ENCODE measurements around the gene ZXDB. TPM values are rescaled to one million over a fixed set of nuclear protein-coding genes. Genes with fewer than 3 reads are reported as not detected.
"Not testable (repeated sequence)": the region's sequence is repeated elsewhere in the genome, so short reads cannot be mapped to it uniquely, and the experiment has no call there.

ZXDB gene
- total and polyA plus RNA-seq, 3 experiments from 2014 or later = 5.6 to 6.6 (median 6.5) TPM

DNA sequence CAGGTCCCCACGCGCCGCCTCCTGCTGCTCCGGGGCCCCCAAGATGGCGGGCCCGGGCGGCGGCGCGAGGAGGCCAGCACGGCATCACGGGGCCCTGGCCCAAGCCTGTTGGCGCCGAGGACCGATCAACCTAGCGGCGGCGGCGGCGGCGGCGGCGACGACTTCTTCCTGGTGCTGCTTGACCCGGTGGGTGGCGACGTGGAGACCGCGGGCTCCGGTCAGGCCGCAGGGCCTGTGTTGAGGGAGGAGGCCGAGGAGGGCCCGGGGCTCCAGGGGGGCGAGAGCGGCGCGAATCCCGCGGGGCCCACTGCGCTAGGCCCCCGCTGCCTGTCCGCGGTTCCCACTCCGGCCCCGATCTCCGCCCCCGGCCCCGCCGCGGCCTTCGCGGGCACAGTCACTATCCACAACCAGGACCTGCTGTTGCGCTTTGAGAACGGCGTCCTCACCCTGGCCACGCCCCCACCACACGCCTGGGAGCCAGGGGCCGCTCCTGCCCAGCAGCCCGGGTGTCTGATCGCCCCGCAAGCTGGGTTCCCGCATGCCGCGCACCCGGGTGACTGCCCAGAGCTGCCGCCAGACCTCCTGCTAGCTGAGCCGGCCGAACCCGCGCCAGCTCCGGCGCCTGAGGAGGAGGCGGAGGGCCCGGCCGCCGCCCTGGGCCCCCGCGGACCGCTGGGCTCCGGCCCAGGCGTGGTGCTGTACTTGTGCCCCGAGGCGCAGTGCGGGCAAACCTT lies 516 bp downstream of the ZXDB start:
- peaks cover 20% of the 10 kb centered on the region for H3K4me1 ChIP-seq (ENCODE audit: insufficient read depth, low read length)
- H3K9me3 ChIP-seq (ENCODE audit: low read length); H3K36me3 ChIP-seq (ENCODE audit: insufficient read depth, low read length); H3K27me3 ChIP-seq (ENCODE audit: insufficient read depth, low read length, poor library complexity, severe bottlenecking); H3K27me3 Mint-ChIP-seq; H3K9me3 Mint-ChIP-seq; CTCF ChIA-PET; POLR2A ChIA-PET: not testable (repeated sequence)
- peak overlapping the region; percentile 38 for H3K27ac ChIP-seq (ENCODE audit: low read depth, low read length)
- H3K4me3 ChIP-seq (ENCODE audit: low read length) = peak overlapping the region; percentile 49
- H3K27ac Mint-ChIP-seq = peak overlapping the region in 1 of 8 donors; percentile 69
- peak overlapping the region in 6 of 7 donors; percentile 23 to 83 (median 66) for H3K4me3 Mint-ChIP-seq
- peaks cover 32 to 56% (median 48%) of the 10 kb centered on the region in 3 donors for H3K4me1 Mint-ChIP-seq
- peaks cover 3 to 24% (median 7%) of the 10 kb centered on the region in 3 donors for H3K36me3 Mint-ChIP-seq
- peak in 4 of 5 donors; percentile 14 to 60 (median 50) for DNase-seq

DNA sequence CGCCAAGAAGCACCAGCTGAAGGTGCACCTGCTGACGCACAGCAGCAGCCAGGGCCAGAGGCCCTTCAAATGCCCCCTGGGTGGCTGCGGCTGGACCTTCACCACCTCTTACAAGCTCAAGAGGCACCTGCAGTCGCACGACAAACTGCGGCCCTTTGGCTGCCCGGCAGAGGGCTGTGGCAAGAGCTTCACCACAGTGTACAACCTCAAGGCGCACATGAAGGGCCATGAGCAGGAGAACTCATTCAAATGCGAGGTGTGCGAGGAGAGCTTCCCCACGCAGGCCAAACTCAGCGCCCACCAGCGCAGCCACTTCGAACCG lies 1.0 kb downstream of the ZXDB start:
- Mint-ChIP-seq H3K36me3 (peaks cover 3 to 28% (median 7%) of the 10 kb centered on the region in 3 donors), H3K4me1 (peaks cover 33 to 59% (median 53%) of the 10 kb centered on the region in 3 donors), H3K27ac (peak overlapping the region in 6 of 8 donors; percentile 24 to 75 (median 50)), H3K4me3 (peak overlapping the region; percentile 61 to 72 (median 67))
- DNase-seq = peak in 2 of 5 donors; percentile 2 to 48
- POLR2A ChIA-PET; H3K36me3 ChIP-seq (ENCODE audit: insufficient read depth, low read length); H3K27me3 ChIP-seq (ENCODE audit: insufficient read depth, low read length, poor library complexity, severe bottlenecking); H3K9me3 Mint-ChIP-seq; CTCF ChIA-PET; H3K9me3 ChIP-seq (ENCODE audit: low read length); H3K27me3 Mint-ChIP-seq: not testable (repeated sequence)
- peak overlapping the region; percentile 49 for H3K4me3 ChIP-seq (ENCODE audit: low read length)
- peak overlapping the region; percentile 38 for H3K27ac ChIP-seq (ENCODE audit: low read depth, low read length)
- peaks cover 20% of the 10 kb centered on the region for H3K4me1 ChIP-seq (ENCODE audit: insufficient read depth, low read length)

GRCh38 chrX:57595381-57595811 lies 3.6 kb downstream of the ZXDB start:
- H3K4me3 ChIP-seq (ENCODE audit: low read length) = no peak overlapping the region
- Mint-ChIP-seq H3K27ac (peak overlapping the region in 5 of 8 donors; percentile 8 to 91 (median 25)), H3K9me3 (peaks cover 0 to 2% (median 0%) of the 10 kb centered on the region in 5 donors), H3K36me3 (peaks cover 3 to 32% (median 7%) of the 10 kb centered on the region in 3 donors), H3K4me1 (peaks cover 35 to 73% (median 59%) of the 10 kb centered on the region in 3 donors), H3K27me3 (no peaks in the 10 kb centered on the region), H3K4me3 (peak overlapping the region; percentile 21 to 81 (median 70))
- H3K36me3 ChIP-seq (ENCODE audit: insufficient read depth, low read length) = no peaks in the 10 kb centered on the region
- H3K9me3 ChIP-seq (ENCODE audit: low read length) = no peaks in the 10 kb centered on the region
- POLR2A ChIA-PET = no interaction called here
- CTCF ChIA-PET = no interaction called here
- no peaks in the 10 kb centered on the region for H3K27me3 ChIP-seq (ENCODE audit: insufficient read depth, low read length, poor library complexity, severe bottlenecking)
- peaks cover 20% of the 10 kb centered on the region for H3K4me1 ChIP-seq (ENCODE audit: insufficient read depth, low read length)
- DNase-seq = peak in 1 of 5 donors; percentile 26
- no peak overlapping the region for H3K27ac ChIP-seq (ENCODE audit: low read depth, low read length)

DNA sequence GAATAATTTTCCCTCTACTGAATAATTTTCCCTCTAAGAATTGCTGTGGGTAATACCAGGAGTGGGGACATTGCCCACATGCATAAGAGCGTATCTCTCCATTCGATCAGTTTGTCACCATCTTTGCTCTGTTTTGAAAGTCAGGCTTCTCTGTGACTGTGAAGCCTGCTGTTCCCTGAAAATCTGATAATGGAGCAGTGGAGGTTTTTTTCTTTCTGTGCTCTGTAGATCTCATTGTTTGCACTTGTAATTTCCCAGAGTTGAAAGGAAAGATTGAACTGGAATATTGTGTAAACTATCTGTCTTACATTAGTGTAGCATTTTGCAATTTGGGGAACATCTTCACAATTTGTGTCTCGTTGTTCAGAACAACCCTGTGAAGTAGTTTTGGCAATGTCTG lies 4.3 kb downstream of the ZXDB start:
- no peaks in the 10 kb centered on the region for H3K36me3 ChIP-seq (ENCODE audit: insufficient read depth, low read length)
- Mint-ChIP-seq H3K27ac (peak overlapping the region in 2 of 8 donors; percentile 21 to 66), H3K4me1 (peaks cover 32 to 66% (median 52%) of the 10 kb centered on the region in 3 donors), H3K9me3 (peaks cover 0 to 2% (median 0%) of the 10 kb centered on the region in 5 donors), H3K36me3 (peaks cover 3 to 32% (median 7%) of the 10 kb centered on the region in 3 donors), H3K27me3 (no peaks in the 10 kb centered on the region), H3K4me3 (peak overlapping the region in 6 of 7 donors; percentile 16 to 80 (median 66))
- no peak overlapping the region for H3K27ac ChIP-seq (ENCODE audit: low read depth, low read length)
- H3K4me1 ChIP-seq (ENCODE audit: insufficient read depth, low read length) = peaks cover 15% of the 10 kb centered on the region
- no peaks in the 10 kb centered on the region for H3K9me3 ChIP-seq (ENCODE audit: low read length)
- POLR2A ChIA-PET = no interaction called here
- CTCF ChIA-PET = no interaction called here
- H3K27me3 ChIP-seq (ENCODE audit: insufficient read depth, low read length, poor library complexity, severe bottlenecking) = no peaks in the 10 kb centered on the region
- no peak overlapping the region for H3K4me3 ChIP-seq (ENCODE audit: low read length)
- no peak for DNase-seq

GRCh38 chrX:57596516-57596915 lies 4.7 kb downstream of the ZXDB start:
- CTCF ChIA-PET = no interaction called here

DNA sequence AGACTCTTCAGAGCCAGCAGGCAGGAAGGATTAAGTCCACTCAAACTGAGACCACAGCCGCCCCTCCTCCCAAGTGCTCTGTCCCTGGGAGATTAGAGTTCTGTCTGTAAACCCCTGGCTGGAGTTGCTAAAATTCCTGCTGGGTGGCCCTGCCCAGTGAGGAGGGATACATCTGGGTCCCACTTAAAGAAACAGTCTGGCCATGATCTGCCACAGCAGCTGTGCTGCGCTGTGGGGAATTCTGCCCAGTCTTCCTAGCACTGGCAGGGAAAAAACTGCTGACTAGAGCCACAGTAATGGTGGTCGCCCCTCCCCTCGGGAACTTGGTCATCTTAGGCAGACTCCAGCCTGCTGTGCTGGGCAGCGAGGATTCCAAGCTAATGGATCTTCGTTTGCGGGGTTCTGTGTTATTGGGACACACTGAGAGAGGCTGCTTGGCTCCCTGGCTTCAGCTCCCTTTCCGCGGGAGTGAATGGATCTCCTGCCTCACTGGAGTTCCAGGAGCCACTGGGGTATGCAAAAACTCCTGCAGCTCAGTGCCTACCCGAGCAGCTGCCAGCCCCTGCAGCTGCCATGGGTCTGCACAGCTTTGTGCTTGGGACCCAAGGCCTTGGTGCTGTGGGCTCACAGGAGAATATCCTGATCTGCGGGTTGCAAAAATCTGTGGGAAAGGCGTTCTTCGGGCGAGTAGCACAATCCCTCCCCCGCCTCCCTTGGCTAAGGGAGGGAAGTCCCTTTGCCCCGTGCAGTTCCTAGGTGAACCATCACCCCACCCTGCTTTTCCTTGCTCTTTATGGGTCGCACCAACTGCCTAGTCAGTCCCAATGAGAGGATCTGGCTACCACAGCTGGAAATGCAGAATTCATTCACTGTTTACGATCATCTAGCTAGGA lies 15.7 kb downstream of the ZXDB start:
- POLR2A ChIA-PET = no interaction called here
- peaks cover 0 to 10% (median 8%) of the 10 kb centered on the region in 3 donors for H3K36me3 Mint-ChIP-seq
- no peak for DNase-seq
- peaks cover 0 to 6% of the 10 kb centered on the region in 2 donors for H3K27me3 Mint-ChIP-seq
- no peaks in the 10 kb centered on the region for H3K4me1 ChIP-seq (ENCODE audit: insufficient read depth, low read length)
- H3K9me3 ChIP-seq (ENCODE audit: low read length) = no peaks in the 10 kb centered on the region
- peaks cover 0 to 26% (median 0%) of the 10 kb centered on the region in 3 donors for H3K4me1 Mint-ChIP-seq
- H3K9me3 Mint-ChIP-seq = peaks cover 0 to 20% (median 8%) of the 10 kb centered on the region in 5 donors
- no peaks in the 10 kb centered on the region for H3K27me3 ChIP-seq (ENCODE audit: insufficient read depth, low read length, poor library complexity, severe bottlenecking)
- no peaks in the 10 kb centered on the region for H3K36me3 ChIP-seq (ENCODE audit: insufficient read depth, low read length)
- no peak overlapping the region for H3K27ac ChIP-seq (ENCODE audit: low read depth, low read length)
- H3K4me3 Mint-ChIP-seq = no peak overlapping the region
- H3K27ac Mint-ChIP-seq = no peak overlapping the region
- no peak overlapping the region for H3K4me3 ChIP-seq (ENCODE audit: low read length)
- CTCF ChIA-PET = no interaction called here

More at GRCh38 chrX:57596516-57596915, 4.7 kb downstream of the ZXDB start:
- Histone ChIP-seq H3K9me3 (ENCODE audit: low read length) (no peaks in the 10 kb centered on the region), H3K4me1 (ENCODE audit: insufficient read depth, low read length) (peaks cover 12% of the 10 kb centered on the region), H3K36me3 (ENCODE audit: insufficient read depth, low read length) (no peaks in the 10 kb centered on the region), H3K27ac (ENCODE audit: low read depth, low read length) (no peak overlapping the region), H3K27me3 (ENCODE audit: insufficient read depth, low read length, poor library complexity, severe bottlenecking) (no peaks in the 10 kb centered on the region), H3K4me3 (ENCODE audit: low read length) (no peak overlapping the region)
- Mint-ChIP-seq H3K4me3 (peak overlapping the region in 6 of 7 donors; percentile 12 to 80 (median 57)), H3K9me3 (peaks cover 0 to 2% (median 0%) of the 10 kb centered on the region in 5 donors), H3K27ac (peak overlapping the region in 2 of 8 donors; percentile 66 to 76), H3K36me3 (peaks cover 3 to 32% (median 7%) of the 10 kb centered on the region in 3 donors), H3K27me3 (no peaks in the 10 kb centered on the region), H3K4me1 (peaks cover 28 to 62% (median 48%) of the 10 kb centered on the region in 3 donors)
- POLR2A ChIA-PET = no interaction called here
- no peak for DNase-seq

- H3K27me3 ChIP-seq (ENCODE audit: insufficient read depth, low read length, poor library complexity, severe bottlenecking); H3K9me3 ChIP-seq (ENCODE audit: low read length); H3K4me3 ChIP-seq (ENCODE audit: low read length); POLR2A ChIA-PET; CTCF ChIA-PET; H3K4me3 Mint-ChIP-seq; H3K27ac Mint-ChIP-seq; DNase-seq; H3K36me3 ChIP-seq (ENCODE audit: insufficient read depth, low read length); H3K4me1 Mint-ChIP-seq; H3K27ac ChIP-seq (ENCODE audit: low read depth, low read length); H3K4me1 ChIP-seq (ENCODE audit: insufficient read depth, low read length): not testable (repeated sequence)
- peaks cover 0 to 67% (median 42%) of the 10 kb centered on the region in 5 donors for H3K9me3 Mint-ChIP-seq
- H3K36me3 Mint-ChIP-seq = peaks cover 2 to 19% (median 14%) of the 10 kb centered on the region in 3 donors
- H3K27me3 Mint-ChIP-seq = peaks cover 0 to 19% of the 10 kb centered on the region in 2 donors
These were observed 21.5 kb downstream of the ZXDB start for GRCh38 chrX:57613351-57613750.

DNA sequence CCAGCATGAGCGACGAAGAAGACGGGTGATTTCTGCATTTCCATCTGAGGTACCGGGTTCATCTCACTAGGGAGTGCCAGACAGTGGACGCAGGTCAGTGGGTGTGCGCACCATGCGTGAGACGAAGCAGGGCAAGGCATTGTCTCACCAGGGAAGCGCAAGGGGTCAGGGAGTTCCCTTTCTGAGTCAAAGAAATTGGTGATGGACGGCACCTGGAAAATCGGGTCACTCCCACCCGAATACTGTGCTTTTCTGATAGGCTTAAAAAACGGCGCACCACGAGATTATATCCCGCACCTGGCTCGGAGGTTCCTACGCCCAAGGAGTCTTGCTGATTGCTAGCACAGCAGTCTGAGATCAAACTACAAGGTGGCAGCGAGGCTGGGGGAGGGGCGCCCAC lies 37.6 kb downstream of the ZXDB start:
- H3K27ac Mint-ChIP-seq; H3K4me1 ChIP-seq (ENCODE audit: insufficient read depth, low read length); H3K4me1 Mint-ChIP-seq; H3K27me3 Mint-ChIP-seq; H3K9me3 ChIP-seq (ENCODE audit: low read length); POLR2A ChIA-PET; DNase-seq; H3K4me3 ChIP-seq (ENCODE audit: low read length); H3K27ac ChIP-seq (ENCODE audit: low read depth, low read length); H3K4me3 Mint-ChIP-seq; H3K36me3 Mint-ChIP-seq; CTCF ChIA-PET; H3K27me3 ChIP-seq (ENCODE audit: insufficient read depth, low read length, poor library complexity, severe bottlenecking); H3K36me3 ChIP-seq (ENCODE audit: insufficient read depth, low read length): not testable (repeated sequence)
- peaks cover 0 to 54% (median 34%) of the 10 kb centered on the region in 5 donors for H3K9me3 Mint-ChIP-seq
